Activated B cell treated with CpG ODN at 0.5 μM for 24 hours (primary cell): ENCODE results near the gene CPEB4. TPM values are rescaled to one million over a fixed set of nuclear protein-coding genes. Genes with fewer than 3 reads are reported as not detected.

ENCODE experiments used
- ATAC-seq: fragments of 200-7000 bp; cut with Tn5 transposase; one replicate; pipeline ENCODE4 v1.10.0; 2021; ENCODE audit warnings: low read depth, mild to moderate bottlenecking, moderate library complexity
- CTCF ChIA-PET: fragments of 350-600 bp; sonication (Branson Sonifier 250); formaldehyde crosslinking; loops from one replicate; lab custom pipeline; 2021; ENCODE audit warnings: antibody characterized with exemption; lab: Charles Lee
- POLR2A ChIA-PET: fragments of 350-600 bp; sonication (Branson Sonifier 250); formaldehyde crosslinking; loops from one replicate; lab custom pipeline; 2021; ENCODE audit warnings: antibody characterized with exemption; lab: Charles Lee
- DNase-seq: peaks from one replicate; pipeline ENCODE4 v3.0.0; 2022
- H3K27ac Mint-ChIP-seq: one replicate; pipeline ENCODE4 v1.8.0; 2020; ENCODE audit warnings: mixed read lengths
- H3K27me3 Mint-ChIP-seq: one replicate; pipeline ENCODE4 v1.8.0; 2021; ENCODE audit warnings: mixed read lengths
- H3K36me3 Mint-ChIP-seq: one replicate; pipeline ENCODE4 v1.8.0; 2021; ENCODE audit warnings: low read depth, mixed read lengths
- H3K4me1 Mint-ChIP-seq: one replicate; pipeline ENCODE4 v1.8.0; 2021; ENCODE audit warnings: mixed read lengths
- H3K4me3 Mint-ChIP-seq: one replicate; pipeline ENCODE4 v1.8.0; 2020; ENCODE audit warnings: mild to moderate bottlenecking, mixed read lengths
- H3K9me3 Mint-ChIP-seq: one replicate; pipeline ENCODE4 v1.8.0; 2020; ENCODE audit warnings: mixed read lengths
- CTCF ChIP-seq: fragments of 200-600 bp; IDR thresholded peaks from one replicate; pipeline ENCODE4 v1.8.0; 2022; ENCODE audit warnings: antibody characterized with exemption, mild to moderate bottlenecking
- intact Hi-C: fragments of 100-400 bp; cut with micrococcal nuclease; formaldehyde crosslinking; loops from one replicate; pipeline ENCODE4 v1.15.1; 2024
- total RNA-seq: library from RNA; stranded (reverse); gene quantifications from 2 replicates; pipeline ENCODE4 v1.2.3, GENCODE V29; 2022

CPEB4 gene
- total RNA-seq, 1 donor from 2014 or later = 30.0 TPM

GRCh38 chr5:173925449-173926071 is 37.4 kb downstream of the CPEB4 start:
- Mint-ChIP-seq H3K4me3 (no peak overlapping the region), H3K36me3 (peaks cover 6% of the 10 kb centered on the region), H3K4me1 (peaks cover 25% of the 10 kb centered on the region), H3K9me3 (no peaks in the 10 kb centered on the region), H3K27ac (no peak overlapping the region), H3K27me3 (no peaks in the 10 kb centered on the region)
- POLR2A ChIA-PET = interaction anchor here (1.2 to 1.4 kb wide), 3 partner anchors 40 to 309 kb away, joined by 3 to 9 read pairs (median 4); partner anchors contain the start of gene BOD1
- no peak for TF ChIP-seq CTCF
- ATAC-seq (peak; percentile 54), DNase-seq (no peak)
- intact Hi-C loops = loop anchor here (1.0 kb wide), 3 partner anchors 48 to 306 kb away; no protein-coding TSS in a partner anchor
- CTCF ChIA-PET = interaction anchor here (0.6 to 4.0 kb wide), 39 partner anchors 8 to 313 kb away, joined by 3 to 93 read pairs (median 4); partner anchors contain the start of genes BOD1 and CPEB4

- Mint-ChIP-seq H3K4me1 (peaks cover 17% of the 10 kb centered on the region), H3K27me3 (no peaks in the 10 kb centered on the region), H3K27ac (no peak overlapping the region), H3K36me3 (peaks cover 7% of the 10 kb centered on the region), H3K9me3 (no peaks in the 10 kb centered on the region), H3K4me3 (no peak overlapping the region)
- TF ChIP-seq CTCF = no peak
- DNase-seq = no peak
- POLR2A ChIA-PET = interaction anchor here (1.3 to 1.4 kb wide), 2 partner anchors 41 to 310 kb away, joined by 3 to 9 read pairs; partner anchors contain the start of gene BOD1
- CTCF ChIA-PET = interaction anchor here (0.9 to 4.0 kb wide), 9 partner anchors 9 to 314 kb away, joined by 3 to 93 read pairs (median 14); partner anchors contain the start of genes BOD1 and CPEB4
- no peak for ATAC-seq
- intact Hi-C loops = no loop called here
Observed at GRCh38 chr5:173926359-173926758, 38.2 kb downstream of the CPEB4 start.

GRCh38 chr5:173928871-173929574 is 40.9 kb downstream of the CPEB4 start:
- H3K4me3 Mint-ChIP-seq = no peak overlapping the region
- H3K36me3 Mint-ChIP-seq = peaks cover 23% of the 10 kb centered on the region
- H3K27me3 Mint-ChIP-seq = no peaks in the 10 kb centered on the region
- peaks cover 9% of the 10 kb centered on the region for H3K4me1 Mint-ChIP-seq
- intact Hi-C loops = no loop called here
- H3K27ac Mint-ChIP-seq = no peak overlapping the region
- H3K9me3 Mint-ChIP-seq = no peaks in the 10 kb centered on the region
- TF ChIP-seq CTCF = no peak
- DNase-seq (no peak), ATAC-seq (no peak)
- ChIA-PET CTCF (interaction anchor here (2.0 kb wide), 1 partner anchor 311 kb away, joined by 8 read pairs; the partner anchor contains the start of gene BOD1), POLR2A (no interaction called here)

- Mint-ChIP-seq H3K4me1 (no peaks in the 10 kb centered on the region), H3K27ac (no peak overlapping the region), H3K36me3 (peaks cover 34% of the 10 kb centered on the region), H3K9me3 (no peaks in the 10 kb centered on the region), H3K27me3 (no peaks in the 10 kb centered on the region), H3K4me3 (no peak overlapping the region)
- ChIA-PET CTCF (no interaction called here), POLR2A (no interaction called here)
- TF ChIP-seq CTCF = no peak
- ATAC-seq (no peak), DNase-seq (no peak)
- intact Hi-C loops = no loop called here
Observed at GRCh38 chr5:173932695-173933139, 44.6 kb downstream of the CPEB4 start.

- ATAC-seq (no peak), DNase-seq (no peak)
- Mint-ChIP-seq H3K36me3 (peaks cover 35% of the 10 kb centered on the region), H3K4me1 (no peaks in the 10 kb centered on the region), H3K9me3 (no peaks in the 10 kb centered on the region), H3K27me3 (no peaks in the 10 kb centered on the region), H3K4me3 (no peak overlapping the region), H3K27ac (no peak overlapping the region)
- no peak for TF ChIP-seq CTCF
- CTCF ChIA-PET = no interaction called here
- POLR2A ChIA-PET = no interaction called here
- intact Hi-C loops = no loop called here
Observed at GRCh38 chr5:173933901-173934300, 45.8 kb downstream of the CPEB4 start.
